GM13976 (cell line): Measurements from ENCODE around the gene RETREG1.

Experiments
- DNase-seq: peaks from one replicate; pipeline ENCODE4 v3.0.0; 2012; ENCODE audit warnings: low spot score
- CTCF ChIP-seq: IDR thresholded peaks from 2 replicates; pipeline ENCODE4 v1.5.1; 2012; ENCODE audit warnings: borderline replicate concordance, mild to moderate bottlenecking; ENCODE audit not compliant: insufficient read depth; ENCODE audit errors: extremely low read depth, missing control alignments, control extremely low read depth
- in situ Hi-C: fragments of 300-500 bp; cut with MboI; formaldehyde crosslinking; loops from one replicate; pipeline ENCODE4 v1.12.0; 2022; ENCODE audit warnings: low sequenced_read_pairs, mixed read lengths, inconsistent platforms; ENCODE audit not compliant: unreplicated experiment

Gene RETREG1

GRCh38 chr5:16570121-16570815, 46.5 kb downstream of the RETREG1 start:
- no peak for DNase-seq
- in situ Hi-C loops, result loop anchor here (25.0 kb wide), 1 partner anchor 408 kb away; no protein-coding TSS in a partner anchor
- TF ChIP-seq CTCF, result no peak

- no peak for TF ChIP-seq CTCF
- DNase-seq, result no peak
- in situ Hi-C loops, result loop anchor here (25.0 kb wide), 1 partner anchor 407 kb away; no protein-coding TSS in a partner anchor
Measured at GRCh38 chr5:16568875-16569580, 47.8 kb downstream of the RETREG1 start.

- in situ Hi-C loops, result loop anchor here (25.0 kb wide), 1 partner anchor 405 kb away; no protein-coding TSS in a partner anchor
- no peak for TF ChIP-seq CTCF
- DNase-seq, result no peak
Measured at GRCh38 chr5:16567365-16567764, 49.4 kb downstream of the RETREG1 start.

GRCh38 chr5:16565118-16565517, 51.7 kb downstream of the RETREG1 start:
- in situ Hi-C loops, result loop anchor here (25.0 kb wide), 1 partner anchor 403 kb away; no protein-coding TSS in a partner anchor
- DNase-seq, result no peak
- no peak for TF ChIP-seq CTCF

GRCh38 chr5:16564248-16564867, 52.4 kb downstream of the RETREG1 start:
- in situ Hi-C loops, result loop anchor here (25.0 kb wide), 1 partner anchor 402 kb away; no protein-coding TSS in a partner anchor
- no peak for DNase-seq

GRCh38 chr5:16563686-16564085, 53.1 kb downstream of the RETREG1 start:
- TF ChIP-seq CTCF, result no peak
- in situ Hi-C loops, result loop anchor here (25.0 kb wide), 1 partner anchor 401 kb away; no protein-coding TSS in a partner anchor
- DNase-seq, result no peak

More at GRCh38 chr5:16564248-16564867, 52.4 kb downstream of the RETREG1 start:
- TF ChIP-seq CTCF, result no peak
